Hepatocyte (in vitro differentiated cells): ENCODE data around the gene SLPI. TPM values are rescaled to one million over a fixed set of nuclear protein-coding genes. Genes with fewer than 3 reads are reported as not detected.

ENCODE experiments used
- DNase-seq: peaks from one replicate; pipeline ENCODE4 v3.0.0-alpha.2; 2016; ENCODE audit warnings: low spot score
- H2AFZ ChIP-seq: fragments of 200-600 bp; sonication (generic); 2 replicates; pipeline ENCODE4 v1.6.0; 2016; ENCODE audit warnings: antibody characterized with exemption, mild to moderate bottlenecking
- H3K27ac ChIP-seq: fragments of 200-600 bp; sonication (generic); 2 replicates; pipeline ENCODE4 v1.5.1; 2016; ENCODE audit warnings: mild to moderate bottlenecking
- H3K27me3 ChIP-seq: fragments of 200-600 bp; sonication (generic); 2 replicates; pipeline ENCODE4 v1.6.1; 2016
- H3K36me3 ChIP-seq: fragments of 200-600 bp; sonication (generic); replicated peaks from 2 replicates; pipeline ENCODE4 v1.5.1; 2016; ENCODE audit warnings: low read depth; ENCODE audit not compliant: insufficient read depth
- H3K4me1 ChIP-seq: fragments of 200-600 bp; sonication (generic); 2 replicates; pipeline ENCODE4 v1.5.1; 2016; ENCODE audit warnings: mild to moderate bottlenecking, moderate library complexity; ENCODE audit not compliant: insufficient read depth
- H3K4me2 ChIP-seq: fragments of 200-600 bp; sonication (generic); 2 replicates; pipeline ENCODE4 v1.6.0; 2016
- H3K4me3 ChIP-seq: fragments of 200-600 bp; sonication (generic); 2 replicates; pipeline ENCODE4 v1.5.1; 2016; ENCODE audit warnings: mild to moderate bottlenecking
- H3K79me2 ChIP-seq: fragments of 200-600 bp; sonication (generic); 2 replicates; pipeline ENCODE4 v1.6.0; 2017; ENCODE audit warnings: mild to moderate bottlenecking
- H3K9me2 ChIP-seq: fragments of 200-600 bp; sonication (generic); replicated peaks from 2 replicates; pipeline ENCODE4 v1.6.0; 2017; ENCODE audit warnings: mild to moderate bottlenecking; ENCODE audit not compliant: insufficient read depth
- H3K9me3 ChIP-seq: fragments of 200-600 bp; sonication (generic); 2 replicates; pipeline ENCODE4 v1.5.1; 2016; ENCODE audit warnings: low read depth, mild to moderate bottlenecking
- H4K20me1 ChIP-seq: fragments of 200-600 bp; sonication (generic); 2 replicates; pipeline ENCODE4 v1.6.0; 2016; ENCODE audit warnings: mild to moderate bottlenecking; ENCODE audit not compliant: insufficient read depth, poor library complexity, severe bottlenecking
- EZH2 ChIP-seq: fragments of 200-600 bp; sonication (generic); IDR thresholded peaks from 2 replicates; pipeline ENCODE4 v1.6.1; 2016; ENCODE audit warnings: antibody characterized with exemption, mild to moderate bottlenecking, borderline replicate concordance
- EZH2phosphoT487 ChIP-seq: fragments of 200-600 bp; sonication (generic); IDR thresholded peaks from one replicate; pipeline ENCODE4 v1.6.1; 2018; ENCODE audit warnings: antibody characterized with exemption, mild to moderate bottlenecking, low read depth, moderate library complexity; ENCODE audit not compliant: unreplicated experiment, severe bottlenecking
- WGBS: methylation state at CpG from one replicate; pipeline ENCODE4 v1.1.6; 2016; ENCODE audit warnings: low lambda C conversion rate; ENCODE audit errors: missing lambda C conversion rate; 5-methylcytosine and 5-hydroxymethylcytosine counted together
- polyA plus RNA-seq: library from polyadenylated mRNA; unstranded; fragments of >200 nt; fragmentation: Nextera tagmentation; extraction: Ambion mirVana; gene quantifications from 2 replicates; pipeline ENCODE4 v1.2.1, GENCODE V29; 2016
- total RNA-seq: library from RNA; depleted of rRNA; stranded (reverse); fragments of >200 nt; gene quantifications from 2 replicates; pipeline ENCODE4 v1.2.3, GENCODE V29; 2014
- TF ChIP-seq, protein P1 (sequence below): fragments of 200-600 bp; sonication (generic); IDR thresholded peaks from 2 replicates; pipeline ENCODE4 v1.5.1; 2016; ENCODE audit warnings: antibody characterized with exemption, mild to moderate bottlenecking; ENCODE audit not compliant: poor library complexity

SLPI gene
- total and polyA plus RNA-seq, 2 experiments from 2014 or later: 1,330 to 10,154 TPM

DNA sequence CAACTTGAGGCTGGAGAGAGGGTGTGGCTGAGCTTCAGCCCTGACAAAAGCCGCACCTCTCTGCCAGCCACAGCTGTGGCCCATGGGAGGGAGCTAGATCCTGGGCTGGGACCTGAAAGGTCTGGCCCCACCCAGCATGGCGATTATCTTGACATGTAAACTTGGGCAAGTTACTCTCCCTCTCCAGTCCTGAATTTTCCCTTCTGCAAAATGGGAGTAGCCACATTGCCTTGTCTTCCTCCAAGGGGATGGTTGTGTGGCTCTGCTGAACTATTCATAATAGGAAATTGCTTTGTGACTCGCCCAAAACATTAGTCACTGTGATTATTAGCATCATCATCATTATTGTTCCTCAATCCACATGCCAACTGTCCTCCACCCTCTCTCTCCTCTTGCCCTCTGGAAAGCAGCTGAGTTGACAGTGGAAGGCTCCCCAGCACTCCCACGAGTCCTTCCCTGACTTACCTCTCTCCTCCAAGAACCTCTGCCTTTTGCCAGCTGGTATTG lies 29.2 kb upstream of the SLPI start:
- no peak overlapping the region for H3K4me3 ChIP-seq
- H3K9me3 ChIP-seq: no peaks in the 10 kb centered on the region
- no peaks in the 10 kb centered on the region for H3K27me3 ChIP-seq
- H3K4me2 ChIP-seq: no peak overlapping the region
- H3K27ac ChIP-seq: no peak overlapping the region
- H3K79me2 ChIP-seq: no peaks in the 10 kb centered on the region
- H2AFZ ChIP-seq: no peak overlapping the region
- H3K36me3 ChIP-seq: no peaks in the 10 kb centered on the region
- no peaks in the 10 kb centered on the region for H3K9me2 ChIP-seq
- H4K20me1 ChIP-seq: no peaks in the 10 kb centered on the region
- DNase-seq: no peak
- WGBS: 85% methylated on average over 4 of the region's 4 CpGs
- no peak for TF ChIP-seq EZH2phosphoT487
- TF ChIP-seq EZH2: no peak
- TF ChIP-seq, protein P1, sequence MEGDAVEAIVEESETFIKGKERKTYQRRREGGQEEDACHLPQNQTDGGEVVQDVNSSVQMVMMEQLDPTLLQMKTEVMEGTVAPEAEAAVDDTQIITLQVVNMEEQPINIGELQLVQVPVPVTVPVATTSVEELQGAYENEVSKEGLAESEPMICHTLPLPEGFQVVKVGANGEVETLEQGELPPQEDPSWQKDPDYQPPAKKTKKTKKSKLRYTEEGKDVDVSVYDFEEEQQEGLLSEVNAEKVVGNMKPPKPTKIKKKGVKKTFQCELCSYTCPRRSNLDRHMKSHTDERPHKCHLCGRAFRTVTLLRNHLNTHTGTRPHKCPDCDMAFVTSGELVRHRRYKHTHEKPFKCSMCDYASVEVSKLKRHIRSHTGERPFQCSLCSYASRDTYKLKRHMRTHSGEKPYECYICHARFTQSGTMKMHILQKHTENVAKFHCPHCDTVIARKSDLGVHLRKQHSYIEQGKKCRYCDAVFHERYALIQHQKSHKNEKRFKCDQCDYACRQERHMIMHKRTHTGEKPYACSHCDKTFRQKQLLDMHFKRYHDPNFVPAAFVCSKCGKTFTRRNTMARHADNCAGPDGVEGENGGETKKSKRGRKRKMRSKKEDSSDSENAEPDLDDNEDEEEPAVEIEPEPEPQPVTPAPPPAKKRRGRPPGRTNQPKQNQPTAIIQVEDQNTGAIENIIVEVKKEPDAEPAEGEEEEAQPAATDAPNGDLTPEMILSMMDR: no peak
- H3K4me1 ChIP-seq: no peaks in the 10 kb centered on the region

DNA sequence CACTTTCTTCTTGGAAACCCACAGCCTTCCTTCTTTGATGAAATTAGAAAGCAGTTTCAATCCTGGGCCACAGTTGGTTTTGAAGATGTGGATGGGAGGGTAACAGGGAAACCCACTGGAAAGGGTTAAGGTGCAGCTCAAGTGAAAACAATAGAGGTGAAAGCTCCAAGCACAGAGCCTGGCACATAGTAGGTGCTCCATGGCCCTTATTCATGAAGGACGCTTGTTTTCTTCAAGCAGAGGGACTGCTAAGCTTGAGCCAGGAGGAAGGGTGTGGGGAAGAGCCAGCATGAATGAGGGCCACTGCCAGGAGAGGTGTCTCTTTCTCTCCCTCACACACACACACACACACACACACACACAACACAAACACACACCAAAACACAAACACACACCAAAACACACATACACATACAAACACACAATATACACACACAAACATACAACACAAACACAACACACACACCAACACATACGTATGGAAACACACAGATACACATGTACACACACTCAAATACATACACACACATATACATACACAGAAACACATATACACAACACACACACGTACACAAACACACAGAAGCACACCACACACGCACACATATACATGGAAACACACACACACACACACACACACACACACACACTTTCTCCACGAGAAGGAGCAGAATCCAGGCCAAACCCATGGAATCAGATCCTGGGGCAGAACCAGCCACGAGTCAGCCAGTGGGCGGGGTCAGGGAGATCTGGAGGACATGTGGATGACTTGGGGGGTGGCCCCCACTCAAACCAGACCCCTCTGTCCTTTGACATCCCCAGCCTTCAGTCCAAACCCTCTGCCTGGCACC lies 28.6 kb upstream of the SLPI start:
- TF ChIP-seq EZH2 (no peak), EZH2phosphoT487 (no peak)
- TF ChIP-seq, protein P1: no peak
- Histone ChIP-seq H3K36me3 (no peaks in the 10 kb centered on the region), H3K4me1 (no peaks in the 10 kb centered on the region), H3K4me2 (no peak overlapping the region), H2AFZ (no peak overlapping the region), H3K4me3 (no peak overlapping the region), H3K27ac (no peak overlapping the region), H3K79me2 (no peaks in the 10 kb centered on the region), H3K27me3 (no peaks in the 10 kb centered on the region), H3K9me3 (no peaks in the 10 kb centered on the region), H3K9me2 (no peaks in the 10 kb centered on the region), H4K20me1 (no peaks in the 10 kb centered on the region)
- 79% methylated on average over 7 of the region's 7 CpGs for WGBS
- DNase-seq: no peak

DNA sequence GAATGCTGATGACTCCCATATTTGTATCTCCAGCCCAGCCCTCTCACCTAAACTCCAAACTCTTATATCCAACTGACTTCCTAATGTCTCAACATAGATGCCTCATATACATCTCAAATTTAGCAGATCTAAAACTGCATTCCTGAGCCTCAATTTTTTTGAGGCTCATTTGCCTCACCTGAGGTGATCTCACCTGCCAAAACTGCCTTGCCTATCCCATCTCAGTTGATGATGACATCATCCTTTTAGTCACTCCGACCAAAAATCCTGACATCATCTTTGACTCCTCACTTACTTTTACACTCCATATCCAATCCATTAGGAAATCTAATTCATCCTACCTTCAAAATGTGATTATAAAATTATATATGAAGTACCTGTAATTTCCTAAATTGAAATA lies 25.6 kb upstream of the SLPI start:
- no peaks in the 10 kb centered on the region for H3K27me3 ChIP-seq
- no peaks in the 10 kb centered on the region for H3K9me2 ChIP-seq
- 80% methylated on average over 1 of the region's 1 CpG for WGBS
- no peak overlapping the region for H3K4me2 ChIP-seq
- TF ChIP-seq, protein P1: no peak
- TF ChIP-seq EZH2phosphoT487: no peak
- TF ChIP-seq EZH2: no peak
- H3K4me1 ChIP-seq: no peaks in the 10 kb centered on the region
- DNase-seq: no peak
- H3K36me3 ChIP-seq: no peaks in the 10 kb centered on the region
- H2AFZ ChIP-seq: no peak overlapping the region
- no peaks in the 10 kb centered on the region for H3K79me2 ChIP-seq
- H3K27ac ChIP-seq: no peak overlapping the region
- no peaks in the 10 kb centered on the region for H4K20me1 ChIP-seq
- no peaks in the 10 kb centered on the region for H3K9me3 ChIP-seq
- H3K4me3 ChIP-seq: no peak overlapping the region
